Skin epidermis (tissue), 12 donors: ENCODE results near the gene DTNA.

Source experiments
- H3K27ac ChIP-seq, 21 experiments: fragments of 200-600 bp; sonication (generic) in 11 of 21; one replicate each; pipeline ENCODE4 v1.5.0; 2020; ENCODE audit warnings: mild to moderate bottlenecking in 3 of 21, inconsistent platforms in 2 of 21, moderate library complexity in 2 of 21
- H3K4me3 ChIP-seq, 7 experiments: fragments of 200-600 bp; sonication (generic) in 2 of 7; one replicate each; pipeline ENCODE4 v1.5.0; 2020; ENCODE audit warnings: inconsistent platforms in 2 of 7, mild to moderate bottlenecking in 2 of 7, moderate library complexity in 1 of 7

Gene DTNA

GRCh38 chr18:34841891-34842290 lies 131.8 kb downstream of the DTNA start:
- Histone ChIP-seq H3K4me3 (no peak overlapping the region), H3K27ac (no peak overlapping the region)

DNA sequence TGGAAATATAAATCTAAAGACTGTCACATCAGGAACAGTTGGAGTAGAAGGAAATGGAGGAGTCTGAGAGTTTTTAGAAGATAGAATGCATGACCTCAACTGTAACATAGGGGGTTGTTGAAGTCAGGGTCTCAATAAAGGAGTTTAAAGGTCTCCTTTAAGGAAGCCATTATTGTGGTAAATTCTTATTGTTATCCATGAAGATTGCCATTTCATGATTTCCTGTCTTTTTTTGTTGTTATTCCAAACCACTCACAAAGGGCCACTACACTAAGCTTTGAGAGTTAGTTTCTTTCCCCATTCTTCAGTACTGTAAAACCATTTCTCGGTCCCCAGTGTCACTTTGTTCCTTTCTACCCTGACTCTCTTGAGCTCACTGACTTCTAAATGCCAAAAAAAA lies 134.0 kb downstream of the DTNA start:
- no peak overlapping the region for H3K27ac ChIP-seq
- H3K4me3 ChIP-seq, result no peak overlapping the region

DNA sequence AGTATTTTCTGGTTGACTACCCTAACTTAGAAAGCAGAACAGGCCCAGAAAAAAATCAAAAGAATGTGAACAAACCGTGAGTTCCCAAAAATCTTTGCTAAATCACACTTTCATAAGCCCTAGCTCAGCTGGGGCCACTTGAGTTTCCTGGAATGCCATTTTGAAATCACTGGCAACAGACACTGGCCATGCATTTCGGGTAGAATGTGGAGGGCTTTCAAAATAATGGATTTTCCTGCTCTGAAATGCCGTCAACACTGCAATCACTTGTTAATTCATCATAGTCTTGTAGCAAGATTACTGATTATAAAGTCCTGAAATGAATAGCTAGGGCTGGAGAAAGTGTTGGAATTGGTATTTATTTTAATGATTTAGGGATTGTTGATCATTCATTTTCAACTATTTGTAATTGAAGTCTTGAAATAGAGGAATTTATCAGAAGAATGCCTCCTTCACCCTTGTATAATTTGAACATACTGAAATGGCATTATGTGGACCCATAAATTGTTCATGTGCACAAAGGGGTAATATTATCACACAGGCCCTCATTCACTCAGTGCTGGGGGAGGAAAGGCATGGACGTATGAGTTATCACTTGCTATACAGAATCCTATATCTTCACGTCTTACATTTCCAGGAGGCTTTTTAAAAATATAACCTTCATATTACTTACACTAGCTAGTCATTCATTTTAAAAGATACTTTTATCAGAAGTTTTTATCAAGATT lies 134.8 kb downstream of the DTNA start:
- H3K27ac ChIP-seq, result no peak overlapping the region
- H3K4me3 ChIP-seq, result no peak overlapping the region

- no peak overlapping the region for H3K27ac ChIP-seq
- H3K4me3 ChIP-seq, result no peak overlapping the region
These were observed 137.3 kb downstream of the DTNA start for GRCh38 chr18:34847408-34847807.

DNA sequence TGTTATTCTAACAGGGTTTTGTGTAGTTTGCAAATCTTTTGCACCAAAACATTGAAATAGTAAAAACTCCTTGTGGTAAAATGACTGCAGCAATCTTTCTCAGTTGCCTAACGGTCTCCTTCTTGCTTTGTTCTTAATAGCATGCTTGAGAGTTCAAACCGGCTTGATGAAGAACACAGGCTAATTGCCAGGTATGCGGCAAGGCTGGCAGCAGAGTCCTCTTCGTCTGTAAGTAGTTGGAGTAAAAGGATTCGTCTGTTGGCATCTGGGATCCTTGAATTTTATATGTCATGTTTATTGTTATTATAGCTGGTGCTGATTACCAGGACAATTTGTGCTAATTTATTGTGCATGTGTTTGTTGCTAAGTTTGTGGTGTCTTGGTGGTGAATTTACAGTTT lies 138.1 kb downstream of the DTNA start:
- no peak overlapping the region for H3K4me3 ChIP-seq
- no peak overlapping the region for H3K27ac ChIP-seq

DNA sequence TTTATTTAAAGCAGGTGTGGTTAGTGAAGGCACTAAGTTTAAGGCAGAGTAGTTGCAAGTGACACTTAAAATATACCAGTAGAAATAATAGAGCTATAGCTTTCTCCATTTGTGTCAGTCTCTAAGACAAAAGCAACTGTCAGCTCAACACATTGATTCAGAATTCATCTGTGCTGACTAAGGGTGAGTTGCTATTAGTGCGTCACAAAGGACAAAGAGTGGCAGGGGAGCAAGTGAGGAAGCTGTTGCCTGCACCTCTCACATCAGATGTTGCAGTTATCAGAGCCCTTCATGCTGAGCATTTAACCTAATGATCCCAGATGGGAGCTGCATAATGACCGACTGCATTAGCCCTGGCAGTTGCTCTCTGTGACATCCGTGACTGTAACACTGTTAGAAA lies 138.6 kb downstream of the DTNA start:
- Histone ChIP-seq H3K4me3 (no peak overlapping the region), H3K27ac (no peak overlapping the region)

- Histone ChIP-seq H3K27ac (no peak overlapping the region), H3K4me3 (no peak overlapping the region)
These were observed 147.2 kb downstream of the DTNA start for GRCh38 chr18:34857320-34857719.

DNA sequence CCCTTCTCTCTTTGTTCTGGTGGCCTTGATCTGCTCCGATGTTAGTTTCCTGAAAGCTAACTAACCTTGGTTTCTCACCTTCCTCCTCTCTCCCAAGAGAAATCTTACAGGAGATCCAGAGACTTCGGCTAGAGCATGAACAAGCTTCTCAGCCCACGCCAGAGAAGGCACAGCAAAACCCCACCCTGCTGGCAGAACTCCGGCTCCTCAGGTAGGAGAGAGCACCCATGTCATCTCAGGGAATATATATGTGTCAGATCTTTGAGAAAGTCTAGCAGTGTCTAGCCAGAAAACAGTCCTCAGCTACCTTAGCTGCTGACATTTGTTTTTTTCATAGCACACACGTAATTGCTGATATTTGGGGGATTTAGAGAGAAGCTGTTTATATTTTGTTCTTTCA lies 148.1 kb downstream of the DTNA start:
- Histone ChIP-seq H3K4me3 (no peak overlapping the region), H3K27ac (no peak overlapping the region)

- Histone ChIP-seq H3K4me3 (no peak overlapping the region), H3K27ac (no peak overlapping the region)
These were observed 149.4 kb downstream of the DTNA start for GRCh38 chr18:34859496-34859895.

GRCh38 chr18:34862561-34862960 lies 152.5 kb downstream of the DTNA start:
- Histone ChIP-seq H3K4me3 (no peak overlapping the region), H3K27ac (no peak overlapping the region)

GRCh38 chr18:34863702-34864101 lies 153.6 kb downstream of the DTNA start:
- no peak overlapping the region for H3K27ac ChIP-seq
- no peak overlapping the region for H3K4me3 ChIP-seq

DNA sequence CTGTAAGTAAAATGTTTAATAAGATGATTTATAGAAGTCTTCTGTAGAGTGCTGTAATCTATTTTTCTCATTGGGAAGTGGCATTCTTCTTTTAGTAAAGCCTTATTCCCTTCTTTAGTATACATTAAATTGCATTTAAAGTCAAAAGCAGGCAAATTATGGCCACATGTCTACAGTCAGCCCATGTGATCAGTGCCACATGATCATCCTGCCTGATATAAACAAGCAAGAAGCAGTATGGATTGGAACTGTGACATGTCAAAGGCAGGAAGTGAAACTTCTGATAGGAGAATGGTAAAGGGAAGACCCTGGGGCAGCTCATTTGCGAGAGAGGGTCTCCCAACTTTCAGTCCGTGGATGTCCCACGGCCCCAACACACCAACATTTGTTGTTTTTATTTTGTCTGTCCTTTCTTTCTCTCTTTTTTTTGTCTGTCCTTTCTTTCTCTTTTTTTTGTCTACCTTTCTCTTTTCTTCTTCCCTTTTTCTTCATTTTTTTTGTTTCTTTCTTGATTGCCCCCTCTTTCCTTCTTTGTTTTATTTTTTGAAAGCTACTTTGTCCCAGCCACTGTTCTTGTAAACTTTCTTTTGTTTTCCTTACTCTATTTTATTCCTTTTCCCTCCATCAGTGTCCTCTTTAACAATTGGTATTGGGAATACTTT lies 154.9 kb downstream of the DTNA start:
- Histone ChIP-seq H3K4me3 (no peak overlapping the region), H3K27ac (no peak overlapping the region)

GRCh38 chr18:34866310-34866709 lies 156.2 kb downstream of the DTNA start:
- Histone ChIP-seq H3K27ac (no peak overlapping the region), H3K4me3 (no peak overlapping the region)

- no peak overlapping the region for H3K4me3 ChIP-seq
- no peak overlapping the region for H3K27ac ChIP-seq
These were observed 156.6 kb downstream of the DTNA start for GRCh38 chr18:34866739-34867138.

GRCh38 chr18:34867520-34867919 lies 157.4 kb downstream of the DTNA start:
- H3K27ac ChIP-seq, result no peak overlapping the region
- H3K4me3 ChIP-seq, result no peak overlapping the region

- no peak overlapping the region for H3K27ac ChIP-seq
These were observed 160.6 kb downstream of the DTNA start for GRCh38 chr18:34870555-34871310.

DNA sequence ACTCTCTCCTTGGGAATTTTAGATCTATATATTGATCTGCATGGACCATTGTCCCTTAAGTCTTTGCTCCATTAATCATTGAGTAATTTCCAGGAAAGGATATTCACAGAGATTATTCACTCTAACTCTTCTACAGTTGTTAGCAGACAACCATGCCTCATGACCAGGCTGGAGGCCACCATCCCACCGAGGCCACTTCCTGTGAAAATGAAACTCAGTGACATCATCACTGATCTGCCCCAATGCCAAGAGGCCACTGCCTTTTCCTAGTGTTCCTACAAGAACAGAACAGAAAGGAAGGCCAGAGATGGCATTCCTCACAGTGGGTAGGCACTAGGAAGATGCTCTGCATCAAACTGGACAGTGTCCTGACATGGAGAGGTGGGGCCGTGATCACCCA lies 161.3 kb downstream of the DTNA start:
- no peak overlapping the region for H3K4me3 ChIP-seq
- no peak overlapping the region for H3K27ac ChIP-seq

More at GRCh38 chr18:34870555-34871310, 160.6 kb downstream of the DTNA start:
- H3K4me3 ChIP-seq, result no peak overlapping the region

DNA sequence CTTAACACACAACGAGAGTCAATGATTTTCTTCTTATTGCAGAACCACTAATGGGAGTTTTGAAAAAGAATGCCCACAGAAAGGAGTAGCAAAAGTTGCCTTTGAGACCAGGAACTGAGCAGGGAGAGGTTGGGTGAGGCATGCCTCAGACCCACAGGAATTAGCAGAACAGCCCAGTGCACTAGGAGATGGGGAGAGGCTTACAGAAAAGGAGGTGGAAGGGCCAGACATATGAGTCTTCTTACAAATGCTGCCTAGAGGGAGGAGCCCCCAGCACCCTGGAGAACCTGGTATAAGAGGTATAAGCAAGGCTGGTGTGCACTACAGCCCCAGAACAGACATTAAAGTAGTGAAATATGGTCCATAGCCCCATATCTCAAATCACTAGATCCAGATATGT lies 162.0 kb downstream of the DTNA start:
- no peak overlapping the region for H3K4me3 ChIP-seq
- no peak overlapping the region for H3K27ac ChIP-seq

DNA sequence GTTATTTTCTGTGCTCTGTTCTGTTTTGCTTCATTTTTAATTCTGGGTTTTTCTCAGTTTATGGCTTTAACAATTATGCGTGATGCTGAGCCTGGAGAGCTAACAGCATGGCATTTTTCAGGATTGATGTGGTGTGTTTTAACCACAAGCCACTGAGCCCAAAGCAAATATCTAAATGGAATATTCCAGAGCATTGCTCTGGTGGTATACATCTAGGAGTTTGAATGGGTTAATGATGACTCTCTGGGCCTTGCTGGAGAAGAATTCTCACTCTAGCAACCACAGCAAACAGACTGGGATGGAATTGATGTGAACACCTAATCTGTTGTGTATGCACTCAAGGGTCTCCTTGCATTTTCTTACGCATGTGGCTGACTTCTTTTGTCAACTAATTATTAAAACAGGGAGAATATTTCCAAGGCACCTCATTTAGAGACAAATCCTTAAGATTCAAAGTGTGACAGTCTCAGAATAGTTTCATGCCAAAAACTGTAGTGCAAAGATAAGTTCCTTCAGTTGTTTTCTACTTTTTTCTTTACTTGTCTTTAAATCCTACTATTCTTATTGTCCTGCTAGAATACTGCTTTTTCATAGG lies 164.0 kb downstream of the DTNA start:
- H3K27ac ChIP-seq, result no peak overlapping the region
- H3K4me3 ChIP-seq, result no peak overlapping the region

GRCh38 chr18:34875150-34875549 lies 165.1 kb downstream of the DTNA start:
- H3K27ac ChIP-seq, result no peak overlapping the region
- H3K4me3 ChIP-seq, result no peak overlapping the region

- Histone ChIP-seq H3K27ac (no peak overlapping the region), H3K4me3 (no peak overlapping the region)
These were observed 170.3 kb downstream of the DTNA start for GRCh38 chr18:34880403-34880802.
